Esophagus (tissue), 2 donors: ENCODE results near the gene CALHM2. TPM values are rescaled to one million over a fixed set of nuclear protein-coding genes. Genes with fewer than 3 reads are reported as not detected.
A peak's percentile ranks its signal among the peaks of the same experiment; 100 is the strongest.

Experiments
- H3K27ac ChIP-seq, 2 donors: one replicate each; pipeline ENCODE4 v1.5.1; 2013; ENCODE audit warnings: low read depth in 2 of 2, mild to moderate bottlenecking in 2 of 2, inconsistent platforms in 1 of 2, low read length in 1 of 2, moderate library complexity in 1 of 2
- H3K27me3 ChIP-seq, 2 donors: one replicate each; pipeline ENCODE4 v1.6.1; 2013; ENCODE audit warnings: low read length in 2 of 2, control low read depth in 1 of 2, mild to moderate bottlenecking in 1 of 2; ENCODE audit not compliant: insufficient read depth in 2 of 2, control insufficient read depth in 1 of 2
- H3K36me3 ChIP-seq, 2 donors: one replicate each; pipeline ENCODE4 v1.6.1; 2013; ENCODE audit warnings: low read length in 1 of 2; ENCODE audit not compliant: control insufficient read depth in 2 of 2, insufficient read depth in 2 of 2
- H3K4me1 ChIP-seq, 2 donors: one replicate each; pipeline ENCODE4 v1.6.1; 2013; ENCODE audit warnings: low read length in 1 of 2; ENCODE audit not compliant: control insufficient read depth in 2 of 2, insufficient read depth in 2 of 2
- H3K4me3 ChIP-seq, 2 donors: one replicate each; pipeline ENCODE4 v1.5.1; 2013; ENCODE audit warnings: low read length in 2 of 2, mild to moderate bottlenecking in 2 of 2, low read depth in 1 of 2, moderate library complexity in 1 of 2
- H3K9me3 ChIP-seq, 2 donors: one replicate each; pipeline ENCODE4 v1.6.1; 2013; ENCODE audit warnings: mild to moderate bottlenecking in 2 of 2, low read depth in 1 of 2, low read length in 1 of 2, moderate library complexity in 1 of 2; ENCODE audit not compliant: control insufficient read depth in 2 of 2, insufficient read depth in 1 of 2
- WGBS, 2 donors: extraction: QIAGEN DNeasy Blood & Tissue Kit; methylation state at CpG; one replicate each; pipeline ENCODE4 v1.1.7; 2013; 5-methylcytosine and 5-hydroxymethylcytosine counted together
- polyA plus RNA-seq, 2 donors: library from polyadenylated mRNA; stranded (reverse); fragments of 200-250 nt; gene quantifications; one replicate each; pipeline ENCODE4 v1.2.3, GENCODE V29; 2013
- donor health status: healthy with polysubstance abuse.
- donor health status: Bipolar disorder and iron deficiency.

The CALHM2 gene
- polyA plus RNA-seq, 2 donors: 5.3 to 9.7 TPM

DNA sequence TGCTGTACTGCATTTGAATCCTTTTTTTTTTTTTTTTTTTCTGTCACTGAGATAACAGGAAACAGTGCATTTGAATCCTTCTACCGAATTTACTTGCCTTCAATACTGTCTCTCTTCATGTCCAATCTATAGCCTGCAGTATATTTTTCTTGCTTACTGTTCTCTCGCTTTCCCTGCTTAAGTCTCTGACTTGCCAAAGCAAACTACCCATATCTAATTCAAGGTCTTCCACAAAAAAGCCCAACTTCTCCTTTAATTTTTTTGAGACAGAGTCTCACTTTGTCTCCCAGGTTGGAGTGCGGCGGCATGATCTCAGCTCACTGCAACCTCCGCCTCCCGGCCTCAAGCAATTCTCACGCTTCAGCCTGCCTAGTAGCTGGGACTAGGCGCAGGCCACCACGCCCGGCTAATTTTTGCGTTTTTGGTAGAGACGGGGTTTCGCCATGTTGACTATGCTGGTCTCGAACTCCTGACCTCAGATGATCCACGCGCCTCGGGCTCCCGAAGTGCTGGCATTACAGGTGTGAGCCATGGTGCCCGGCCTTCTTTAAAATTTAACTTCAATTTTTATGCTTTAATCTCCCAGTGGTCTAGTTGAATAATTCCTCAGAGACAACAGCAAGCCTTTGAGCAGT, 54.9 kb downstream of the CALHM2 start:
- Histone ChIP-seq H3K4me1 (peaks cover 5% of the 10 kb centered on the region in 2 donors), H3K4me3 (peak overlapping the region; percentile 43 to 98), H3K27me3 (no peaks in the 10 kb centered on the region), H3K36me3 (peaks cover 2 to 13% of the 10 kb centered on the region in 2 donors), H3K9me3 (no peaks in the 10 kb centered on the region), H3K27ac (no peak overlapping the region)
- 44 to 45% methylated on average over 19 of the region's 19 CpGs for WGBS, 2 donors

DNA sequence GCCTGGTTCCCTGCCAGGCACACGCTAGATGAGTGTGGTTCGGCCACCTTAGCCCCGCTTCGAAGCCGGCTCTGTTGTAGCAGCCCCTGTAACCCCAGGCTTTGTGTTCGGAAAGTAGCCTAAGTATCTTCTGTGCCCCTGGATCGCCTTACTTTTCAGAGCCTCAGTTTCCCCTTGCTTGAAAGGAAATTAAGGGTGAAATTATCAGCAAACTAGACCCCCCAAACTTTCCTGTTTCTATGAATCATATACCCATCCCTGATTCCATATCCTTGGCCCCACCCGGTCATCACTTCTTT, 55.4 kb downstream of the CALHM2 start:
- Histone ChIP-seq H3K27ac (peak overlapping the region; percentile 75 to 86), H3K4me3 (peak overlapping the region; percentile 98 to 99), H3K27me3 (no peaks in the 10 kb centered on the region), H3K36me3 (peaks cover 2 to 12% of the 10 kb centered on the region in 2 donors), H3K4me1 (peaks cover 5% of the 10 kb centered on the region in 2 donors), H3K9me3 (no peaks in the 10 kb centered on the region)
- WGBS, 2 donors: 0% methylated on average over 8 of the region's 8 CpGs

Other genes starting within 250 kb of the CALHM2 start
- gene RPEL1, start 206.5 kb downstream of the CALHM2 start, polyA plus RNA-seq: under 1 TPM in 1 of 2 donors, not detected in 1; 0.02 TPM
- under 1 TPM; 0.28 to 0.53 TPM for gene INA, start 175.2 kb downstream of the CALHM2 start, polyA plus RNA-seq
- gene PCGF6, start 101.2 kb downstream of the CALHM2 start, polyA plus RNA-seq: 1 to 10 TPM; 4.2 to 4.8 TPM
- gene TAF5, start 84.4 kb downstream of the CALHM2 start, polyA plus RNA-seq: 1 to 10 TPM; 1.3 to 1.6 TPM
- gene ATP5MK, start 55.9 kb downstream of the CALHM2 start, polyA plus RNA-seq: 100 to 1,000 TPM; 707 to 972 TPM
- gene PDCD11, start 55.7 kb downstream of the CALHM2 start, polyA plus RNA-seq: 10 to 100 TPM; 12.2 to 15.5 TPM
- not detected for gene CALHM1, start 6.5 kb upstream of the CALHM2 start, polyA plus RNA-seq
- gene CALHM3, start 26.9 kb upstream of the CALHM2 start, polyA plus RNA-seq: not detected
- gene NEURL1, start 41.3 kb upstream of the CALHM2 start, polyA plus RNA-seq: under 1 TPM; 0.10 to 0.11 TPM